Measurements from ENCODE around the gene SLC24A3.

DNA sequence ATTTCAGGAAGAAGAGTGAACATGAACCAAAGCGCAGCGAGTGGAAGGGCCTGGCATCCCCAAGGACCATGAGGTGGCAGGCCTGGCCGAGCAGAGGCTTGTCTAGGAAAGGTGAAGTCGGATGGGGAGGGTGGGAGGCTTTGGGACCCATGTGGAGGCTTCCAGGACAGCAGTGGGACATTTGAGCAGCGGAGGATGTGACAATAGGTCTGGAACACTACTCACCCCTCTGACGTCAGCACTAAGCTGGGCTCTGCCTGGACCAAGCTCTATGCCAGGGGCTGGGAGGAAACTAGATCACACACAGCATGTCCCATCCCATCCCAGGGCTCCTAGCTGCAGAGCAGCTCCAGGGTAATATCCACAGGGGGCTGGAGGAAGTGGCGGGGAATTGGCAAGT lies 370.3 kb downstream of the SLC24A3 start:
- TF ChIP-seq EZH2 (IDR thresholded peaks at IDR 0.05; ENCODE audit: low read depth) = no peak
- TF ChIP-seq, protein P1, sequence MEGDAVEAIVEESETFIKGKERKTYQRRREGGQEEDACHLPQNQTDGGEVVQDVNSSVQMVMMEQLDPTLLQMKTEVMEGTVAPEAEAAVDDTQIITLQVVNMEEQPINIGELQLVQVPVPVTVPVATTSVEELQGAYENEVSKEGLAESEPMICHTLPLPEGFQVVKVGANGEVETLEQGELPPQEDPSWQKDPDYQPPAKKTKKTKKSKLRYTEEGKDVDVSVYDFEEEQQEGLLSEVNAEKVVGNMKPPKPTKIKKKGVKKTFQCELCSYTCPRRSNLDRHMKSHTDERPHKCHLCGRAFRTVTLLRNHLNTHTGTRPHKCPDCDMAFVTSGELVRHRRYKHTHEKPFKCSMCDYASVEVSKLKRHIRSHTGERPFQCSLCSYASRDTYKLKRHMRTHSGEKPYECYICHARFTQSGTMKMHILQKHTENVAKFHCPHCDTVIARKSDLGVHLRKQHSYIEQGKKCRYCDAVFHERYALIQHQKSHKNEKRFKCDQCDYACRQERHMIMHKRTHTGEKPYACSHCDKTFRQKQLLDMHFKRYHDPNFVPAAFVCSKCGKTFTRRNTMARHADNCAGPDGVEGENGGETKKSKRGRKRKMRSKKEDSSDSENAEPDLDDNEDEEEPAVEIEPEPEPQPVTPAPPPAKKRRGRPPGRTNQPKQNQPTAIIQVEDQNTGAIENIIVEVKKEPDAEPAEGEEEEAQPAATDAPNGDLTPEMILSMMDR (conservative IDR thresholded peaks at IDR 0.05) = no peak

Data from PC-9 (cell line).